A673 (cell line): ENCODE results near the gene ATG4A. TPM values are rescaled to one million over a fixed set of nuclear protein-coding genes. Genes with fewer than 3 reads are reported as not detected.

Experiments used
- BruUV-seq: library from RNA; stranded (reverse); fragments of 400-500 nt; replicated peaks from 2 replicates; lab custom pipeline; 2021; lab: Mats Ljungman, UMichigan
- CTCF ChIA-PET: fragments of 300-600 bp; sonication (Branson Sonifier 250); formaldehyde crosslinking; loops from one replicate; lab custom pipeline; 2022; ENCODE audit warnings: antibody characterized with exemption; lab: Charles Lee
- POLR2A ChIA-PET: fragments of 300-600 bp; sonication (Branson Sonifier 250); formaldehyde crosslinking; loops from one replicate; lab custom pipeline; 2022; ENCODE audit warnings: antibody characterized with exemption; ENCODE audit not compliant: low non-redundant PET; lab: Charles Lee
- DNase-seq: peaks from one replicate; pipeline ENCODE4 v3.0.0-alpha.2; 2015; ENCODE audit warnings: low spot score
- H3K27ac ChIP-seq: fragments of 200-600 bp; sonication (generic); 2 replicates; pipeline ENCODE4 v1.5.1; 2016; ENCODE audit warnings: mixed run types, low read depth, mild to moderate bottlenecking, mixed read lengths, antibody characterized with exemption, low read length; ENCODE audit not compliant: poor library complexity, severe bottlenecking
- H3K27me3 ChIP-seq: fragments of 200-600 bp; sonication (generic); replicated peaks from 2 replicates; pipeline ENCODE4 v1.6.1; 2017; ENCODE audit warnings: mixed run types, low read depth, mild to moderate bottlenecking, mixed read lengths, antibody characterized with exemption, low read length; ENCODE audit not compliant: insufficient read depth, poor library complexity
- H3K36me3 ChIP-seq: fragments of 200-600 bp; sonication (generic); 2 replicates; pipeline ENCODE4 v1.6.1; 2016; ENCODE audit warnings: mixed run types, mild to moderate bottlenecking, mixed read lengths, antibody characterized with exemption, low read length; ENCODE audit not compliant: insufficient read depth, poor library complexity, severe bottlenecking
- H3K4me1 ChIP-seq: fragments of 200-600 bp; sonication (generic); 2 replicates; pipeline ENCODE4 v1.6.1; 2017; ENCODE audit warnings: mixed run types, mild to moderate bottlenecking, mixed read lengths, antibody characterized with exemption, low read length; ENCODE audit not compliant: insufficient read depth, poor library complexity, severe bottlenecking
- H3K4me3 ChIP-seq: fragments of 200-600 bp; sonication (generic); 2 replicates; pipeline ENCODE4 v1.5.1; 2016; ENCODE audit warnings: low read depth, mixed run types, mild to moderate bottlenecking, mixed read lengths, low read length; ENCODE audit not compliant: poor library complexity, severe bottlenecking
- H3K9me3 ChIP-seq: fragments of 200-600 bp; sonication (generic); 2 replicates; pipeline ENCODE4 v1.6.1; 2016; ENCODE audit warnings: mixed run types, low read depth, mild to moderate bottlenecking, mixed read lengths, antibody characterized with exemption, low read length; ENCODE audit not compliant: poor library complexity, severe bottlenecking
- CTCF ChIP-seq: fragments of 300-800, 200-600 bp; sonication (generic); conservative IDR thresholded peaks from 2 replicates; pipeline ENCODE4 v1.5.1; 2017; ENCODE audit warnings: low read depth, mild to moderate bottlenecking, antibody characterized with exemption, low read length, moderate library complexity, mixed read lengths
- EZH2 ChIP-seq: fragments of 200-600 bp; sonication (generic); IDR thresholded peaks from 2 replicates; pipeline ENCODE4 v1.6.1; 2017; ENCODE audit warnings: borderline replicate concordance, low read depth, mild to moderate bottlenecking, mixed read lengths, antibody characterized with exemption, low read length; ENCODE audit not compliant: poor library complexity, severe bottlenecking
- intact Hi-C: fragments of 100-400 bp; cut with micrococcal nuclease; formaldehyde crosslinking; loops from one replicate; pipeline ENCODE4 v1.10.0; 2022; ENCODE audit not compliant: unreplicated experiment
- total RNA-seq: library from RNA; stranded (reverse); gene quantifications from 2 replicates; pipeline ENCODE4 v1.2.3, GENCODE V29; 2021

The ATG4A gene
- total RNA-seq, 1 experiment from 2014 or later = 4.8 TPM

GRCh38 chrX:108114541-108114940 lies 23.0 kb downstream of the ATG4A start:
- CTCF ChIA-PET = no interaction called here
- no peak overlapping the region for H3K27ac ChIP-seq

GRCh38 chrX:108117988-108118387 lies 26.4 kb downstream of the ATG4A start:
- H3K27me3 ChIP-seq = peaks cover 2% of the 10 kb centered on the region
- H3K27ac ChIP-seq = no peak overlapping the region
- BruUV-seq = no TSS peak
- DNase-seq = no peak
- CTCF ChIA-PET = no interaction called here
- TF ChIP-seq CTCF (no peak), EZH2 (no peak)
- POLR2A ChIA-PET = no interaction called here
- intact Hi-C loops = no loop called here
- no peaks in the 10 kb centered on the region for H3K9me3 ChIP-seq
- no peaks in the 10 kb centered on the region for H3K4me1 ChIP-seq
- no peak overlapping the region for H3K4me3 ChIP-seq
- no peaks in the 10 kb centered on the region for H3K36me3 ChIP-seq

More at GRCh38 chrX:108114541-108114940, 23.0 kb downstream of the ATG4A start:
- Histone ChIP-seq H3K4me3 (no peak overlapping the region), H3K36me3 (no peaks in the 10 kb centered on the region), H3K4me1 (no peaks in the 10 kb centered on the region), H3K27me3 (no peaks in the 10 kb centered on the region), H3K9me3 (no peaks in the 10 kb centered on the region)
- intact Hi-C loops = no loop called here
- POLR2A ChIA-PET = no interaction called here
- DNase-seq = no peak
- no peak for TF ChIP-seq CTCF
- TF ChIP-seq EZH2 = no peak
- no TSS peak for BruUV-seq

- no peak overlapping the region for H3K4me3 ChIP-seq
These were observed 29.7 kb downstream of the ATG4A start for GRCh38 chrX:108121291-108121690.

More at GRCh38 chrX:108121291-108121690, 29.7 kb downstream of the ATG4A start:
- CTCF ChIA-PET = no interaction called here
- intact Hi-C loops = no loop called here
- no peaks in the 10 kb centered on the region for H3K9me3 ChIP-seq
- no peaks in the 10 kb centered on the region for H3K36me3 ChIP-seq
- no peak for DNase-seq
- H3K27me3 ChIP-seq = peaks cover 2% of the 10 kb centered on the region
- POLR2A ChIA-PET = interaction anchor here (0.5 kb wide), 1 partner anchor 539 kb away, joined by 4 read pairs; no protein-coding TSS in a partner anchor
- no peaks in the 10 kb centered on the region for H3K4me1 ChIP-seq
- no peak overlapping the region for H3K27ac ChIP-seq
- TF ChIP-seq CTCF (no peak), EZH2 (no peak)
- BruUV-seq = no TSS peak
